ENCODE measurements around the gene PPM1K.

GRCh38 chr4:88320224-88320779 is 35.9 kb upstream of the PPM1K start:
- TF ChIP-seq POLR2AphosphoS2 (IDR thresholded peaks at IDR 0.05; ENCODE audit: low read length) (no peak), ZC3H8 (IDR thresholded peaks at IDR 0.05) (no peak), ZFP91 (CRISPR knock-in tag; IDR thresholded peaks at IDR 0.05) (no peak), FOXM1 (IDR thresholded peaks at IDR 0.05; ENCODE audit: low read depth) (no peak), FOXM1 (CRISPR knock-in tag; IDR thresholded peaks at IDR 0.05; ENCODE audit: low read depth) (no peak), RUNX1 (IDR thresholded peaks at IDR 0.05; ENCODE audit: low read depth) (no peak)
